Stimulated activated CD4-positive, alpha-beta T cell treated with anti-CD3 and anti-CD28 coated beads, Interleukin-1b, Interleukin-23, amount 100 ng/mL, for 48 hours (primary cell): ENCODE measurements around the gene DNAJC17.

Experiments used
- DNase-seq: peaks from one replicate; pipeline ENCODE4 v3.0.0-alpha.2; 2020

Gene DNAJC17, protein sequence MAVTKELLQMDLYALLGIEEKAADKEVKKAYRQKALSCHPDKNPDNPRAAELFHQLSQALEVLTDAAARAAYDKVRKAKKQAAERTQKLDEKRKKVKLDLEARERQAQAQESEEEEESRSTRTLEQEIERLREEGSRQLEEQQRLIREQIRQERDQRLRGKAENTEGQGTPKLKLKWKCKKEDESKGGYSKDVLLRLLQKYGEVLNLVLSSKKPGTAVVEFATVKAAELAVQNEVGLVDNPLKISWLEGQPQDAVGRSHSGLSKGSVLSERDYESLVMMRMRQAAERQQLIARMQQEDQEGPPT

DNA sequence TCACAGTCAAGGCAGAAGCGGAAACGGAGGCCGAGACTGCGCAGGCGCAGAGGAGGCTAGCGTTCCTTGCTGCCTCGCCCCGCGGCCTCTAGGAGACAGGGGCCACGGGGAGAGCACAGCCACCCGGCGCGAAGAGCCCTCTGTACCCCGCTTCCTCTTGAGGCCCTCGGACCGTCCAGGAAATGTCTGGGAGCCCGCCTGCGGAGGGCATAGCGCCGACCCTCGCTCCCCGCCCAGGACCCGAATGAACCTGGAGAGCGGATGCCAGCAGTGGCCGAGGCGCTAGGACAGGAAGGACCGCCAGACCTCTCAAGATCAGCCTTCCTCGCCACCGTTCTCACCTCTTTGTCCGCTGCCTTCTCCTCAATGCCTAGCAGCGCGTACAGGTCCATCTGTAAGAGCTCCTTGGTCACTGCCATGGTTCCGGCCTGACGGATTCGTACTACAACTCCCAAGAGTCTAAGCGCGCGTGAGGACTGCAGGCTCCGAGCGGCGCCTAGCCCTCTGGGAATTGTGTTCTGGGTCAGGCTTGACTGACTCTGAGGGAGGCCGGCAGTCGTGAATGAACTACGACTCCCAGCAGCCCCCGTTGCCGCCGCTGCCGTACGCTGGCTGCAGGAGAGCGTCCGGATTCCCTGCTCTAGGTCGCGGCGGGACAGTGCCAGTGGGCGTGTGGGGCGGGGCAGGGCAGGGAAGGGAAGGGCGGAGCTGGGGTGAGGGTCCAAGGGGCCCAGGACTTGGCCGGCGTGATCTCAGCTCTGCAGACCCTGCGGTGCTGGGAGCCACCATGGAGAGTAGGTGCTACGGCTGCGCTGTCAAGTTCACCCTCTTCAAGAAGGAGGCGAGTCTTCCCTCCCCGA, at the start of gene DNAJC17, which contains the start of gene ZFYVE19:
Gene DNAJC17 (minus strand): TSS at position 446 of the 860 bp plus-strand sequence. CDS start 27 bp downstream, at position 419.
Gene ZFYVE19 (plus strand): TSS at position 62 of the 860 bp plus-strand sequence. CDS start 501 bp downstream, at position 563.
- DNase-seq, result peak; percentile 96

DNA sequence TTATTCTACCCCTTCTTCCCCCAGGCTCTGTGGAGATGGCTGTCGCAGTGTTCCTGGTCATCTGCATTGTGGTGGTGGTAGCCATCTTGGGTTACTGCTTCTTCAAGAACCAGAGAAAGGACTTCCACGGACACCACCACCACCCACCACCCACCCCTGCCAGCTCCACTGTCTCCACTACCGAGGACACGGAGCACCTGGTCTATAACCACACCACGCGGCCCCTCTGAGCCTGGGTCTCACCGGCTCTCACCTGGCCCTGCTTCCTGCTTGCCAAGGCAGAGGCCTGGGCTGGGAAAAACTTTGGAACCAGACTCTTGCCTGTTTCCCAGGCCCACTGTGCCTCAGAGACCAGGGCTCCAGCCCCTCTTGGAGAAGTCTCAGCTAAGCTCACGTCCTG, 49.5 kb upstream of the DNAJC17 start:
- DNase-seq, result no peak

DNA sequence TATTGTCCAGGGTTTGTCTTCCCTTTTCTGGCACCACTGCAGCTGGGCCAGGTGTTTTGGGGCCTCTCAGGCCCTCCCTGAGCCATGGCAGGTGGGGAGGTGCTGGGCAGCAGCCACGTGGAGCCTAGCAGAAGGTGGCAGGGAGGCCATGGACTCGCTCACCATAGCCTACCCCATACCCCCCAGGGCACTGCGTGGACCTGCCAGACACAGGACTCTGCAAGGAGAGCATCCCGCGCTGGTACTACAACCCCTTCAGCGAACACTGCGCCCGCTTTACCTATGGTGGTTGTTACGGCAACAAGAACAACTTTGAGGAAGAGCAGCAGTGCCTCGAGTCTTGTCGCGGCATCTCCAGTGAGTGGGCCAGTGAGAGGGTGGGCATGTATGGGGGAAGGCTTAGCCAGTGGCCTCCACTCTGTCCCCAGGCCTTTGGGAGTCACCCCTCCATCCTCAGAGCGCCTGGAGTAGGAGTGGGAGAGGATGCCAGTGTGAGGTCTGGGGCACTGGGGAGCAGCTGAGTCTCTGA, 48.5 kb upstream of the DNAJC17 start:
- DNase-seq, result no peak

DNA sequence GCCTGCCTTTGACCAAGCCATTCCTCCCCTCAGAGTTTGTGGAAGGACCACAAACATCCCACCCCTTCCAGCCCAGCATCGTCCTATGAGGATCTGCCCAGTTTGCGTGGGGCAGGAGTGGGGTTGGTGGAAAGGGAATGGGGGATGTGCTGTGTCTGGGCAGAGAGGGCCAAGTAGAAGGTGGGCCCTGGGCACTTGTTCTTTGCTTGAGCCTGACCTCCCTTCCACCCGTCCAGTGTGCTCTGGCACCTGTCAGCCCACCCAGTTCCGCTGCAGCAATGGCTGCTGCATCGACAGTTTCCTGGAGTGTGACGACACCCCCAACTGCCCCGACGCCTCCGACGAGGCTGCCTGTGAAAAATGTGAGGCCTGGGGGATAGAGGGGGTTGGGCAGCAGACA, 46.9 kb upstream of the DNAJC17 start:
- no peak for DNase-seq

DNA sequence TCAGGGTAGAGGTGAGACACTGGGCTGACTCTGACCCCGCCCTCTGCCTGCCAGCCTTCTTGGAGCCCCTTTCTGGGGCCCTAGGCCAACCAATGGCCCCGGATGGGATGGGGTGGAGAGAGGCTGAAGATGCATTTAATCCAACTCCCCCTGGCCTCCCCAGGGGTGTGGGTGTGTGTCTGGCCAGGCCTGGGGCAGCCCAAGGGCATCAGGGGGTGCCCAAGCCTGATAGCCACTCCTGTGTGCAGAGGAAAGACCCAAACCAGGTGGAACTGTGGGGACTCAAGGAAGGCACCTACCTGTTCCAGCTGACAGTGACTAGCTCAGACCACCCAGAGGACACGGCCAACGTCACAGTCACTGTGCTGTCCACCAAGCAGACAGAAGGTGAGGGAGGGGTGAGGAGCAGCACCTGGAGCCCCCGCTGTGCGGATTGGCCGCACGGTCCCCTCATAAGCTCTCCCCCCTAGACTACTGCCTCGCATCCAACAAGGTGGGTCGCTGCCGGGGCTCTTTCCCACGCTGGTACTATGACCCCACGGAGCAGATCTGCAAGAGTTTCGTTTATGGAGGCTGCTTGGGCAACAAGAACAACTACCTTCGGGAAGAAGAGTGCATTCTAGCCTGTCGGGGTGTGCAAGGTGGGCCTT, 46.1 kb upstream of the DNAJC17 start:
- no peak for DNase-seq

DNA sequence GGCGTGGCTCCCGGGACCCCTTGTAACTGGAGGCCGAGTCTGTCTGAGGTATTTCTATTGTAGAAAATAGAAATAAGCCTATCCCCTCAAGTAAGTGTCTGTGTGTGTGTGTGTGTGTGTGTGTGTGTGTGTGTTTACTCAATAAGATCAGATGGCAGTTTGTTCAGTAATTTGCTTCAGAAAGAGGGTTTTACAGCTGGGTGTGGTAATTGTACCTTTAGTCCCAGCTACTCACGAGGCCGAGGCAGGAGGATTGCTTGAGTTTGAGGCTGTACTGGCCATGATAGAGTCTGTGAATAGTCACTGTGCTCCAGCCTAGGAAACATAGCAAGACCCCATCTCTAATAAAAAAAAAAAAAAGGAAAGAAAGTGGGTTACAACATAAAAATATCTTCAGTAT, 45.3 kb upstream of the DNAJC17 start:
- DNase-seq, result no peak

DNA sequence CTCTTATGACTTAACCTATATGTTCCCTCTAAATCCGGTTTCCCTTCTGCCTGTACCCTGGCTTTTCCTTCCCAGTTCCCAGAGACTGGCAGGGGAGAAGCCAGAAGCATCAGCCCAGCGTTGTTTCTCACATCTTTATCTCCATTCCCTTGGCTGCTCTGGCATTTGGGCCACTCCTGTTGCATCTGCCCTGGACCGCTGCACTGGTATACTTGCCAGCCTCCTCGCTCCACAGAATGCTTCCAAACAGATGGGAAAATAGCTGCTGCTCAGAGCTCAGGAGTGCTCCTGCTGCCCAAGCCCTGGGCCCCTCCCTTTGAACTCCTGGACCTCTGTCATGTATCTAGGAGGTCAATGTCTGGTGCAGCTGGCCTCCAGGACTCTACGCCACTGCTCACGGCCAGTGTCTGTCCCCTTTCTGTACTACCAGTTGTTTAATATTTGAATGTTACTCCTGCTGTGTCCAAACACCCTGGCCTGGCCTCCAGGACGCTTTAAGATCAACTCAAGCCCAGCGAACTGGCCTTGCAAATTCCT, 43.4 kb upstream of the DNAJC17 start:
- no peak for DNase-seq

DNA sequence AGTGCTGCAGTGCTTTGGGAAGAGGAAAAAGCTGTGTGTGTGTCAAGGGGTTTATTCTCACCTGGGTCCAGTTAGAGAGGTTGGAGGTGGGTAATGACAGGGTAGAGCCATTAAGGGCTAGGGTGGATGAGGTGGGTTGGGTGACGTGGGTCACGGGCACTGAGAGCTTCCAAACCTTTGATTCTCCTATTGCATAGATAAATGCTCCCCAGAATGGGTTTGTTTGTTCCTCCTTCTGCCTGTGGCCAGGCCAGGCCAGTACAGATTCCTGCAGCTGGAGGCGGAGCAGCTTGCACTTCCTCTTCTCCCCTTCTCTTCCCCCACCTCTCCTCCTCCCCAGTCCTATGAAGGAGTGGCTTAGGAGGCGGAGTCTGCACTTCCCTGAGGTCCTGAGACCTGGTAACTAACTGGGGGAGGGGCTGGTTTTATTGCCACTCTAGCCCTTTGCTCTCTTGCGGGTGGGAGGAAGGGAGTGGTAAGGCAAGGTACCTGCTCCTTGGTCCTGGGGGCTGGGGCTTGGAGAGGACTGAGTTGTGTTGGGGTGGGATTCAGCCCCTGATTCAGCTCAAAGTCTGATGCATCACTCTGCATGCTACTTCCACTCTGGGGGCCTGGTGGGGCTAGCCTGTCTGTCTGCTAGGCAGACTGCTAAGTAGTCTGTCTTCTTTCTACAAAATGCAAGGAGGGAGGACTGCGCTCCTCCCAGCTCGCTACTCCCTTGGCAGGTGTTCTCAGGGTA, 40.1 kb upstream of the DNAJC17 start:
- no peak for DNase-seq

DNA sequence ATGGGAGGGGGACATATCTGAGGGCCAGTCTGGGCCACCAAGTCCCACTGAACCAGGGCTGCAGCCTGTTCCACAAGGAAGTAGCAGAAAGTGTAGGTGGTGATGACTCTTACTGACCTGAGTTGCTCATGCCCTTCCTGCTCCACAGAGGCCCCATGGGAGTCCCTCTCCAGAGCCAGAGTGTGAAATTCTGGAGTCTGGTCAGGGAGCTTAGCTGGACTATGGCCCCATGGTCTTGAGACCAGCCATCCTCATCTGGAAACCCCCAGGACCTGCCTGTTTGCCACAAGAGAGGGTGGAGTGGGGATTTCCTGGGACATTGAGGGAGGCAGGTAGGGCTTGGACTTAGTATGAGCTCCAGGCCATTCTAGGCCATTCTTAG, 39.6 kb upstream of the DNAJC17 start:
- DNase-seq, result no peak

DNA sequence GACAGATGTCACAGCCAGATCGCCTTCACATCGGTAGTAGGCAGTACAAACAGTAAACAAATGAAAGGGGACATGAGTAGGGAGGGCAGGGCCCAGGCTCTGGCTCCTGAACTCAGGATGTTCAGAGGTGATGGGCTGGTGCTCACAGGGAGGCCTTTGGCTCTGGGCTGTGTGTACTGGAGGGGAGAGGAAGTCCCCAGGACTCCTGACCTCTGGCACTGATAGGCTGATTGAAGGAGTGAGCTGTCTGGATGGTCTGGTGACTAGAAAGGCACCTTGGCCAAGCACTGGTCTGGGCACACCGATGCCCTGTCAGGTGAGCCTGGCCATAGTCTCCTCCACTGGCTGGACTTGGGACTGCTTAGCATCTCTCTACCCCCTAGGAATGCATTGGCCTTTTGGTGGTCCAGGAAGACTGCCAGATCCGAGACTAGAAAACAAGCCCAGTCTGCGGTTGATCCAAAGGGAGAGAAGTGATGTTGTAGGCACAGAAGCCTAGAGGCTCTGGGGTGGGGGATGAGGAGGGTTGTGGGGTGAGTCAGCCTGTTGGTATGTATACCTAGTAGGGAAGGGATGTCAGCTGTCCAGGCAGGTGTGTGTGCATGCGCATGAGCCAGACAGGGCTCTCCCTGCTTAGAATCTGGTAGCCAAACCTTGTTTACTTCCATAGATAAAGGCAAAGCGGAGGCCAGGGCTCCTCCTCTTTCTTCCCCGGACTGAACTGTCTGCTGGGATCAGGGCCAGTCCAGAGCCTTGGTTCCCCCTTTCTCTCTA, 38.4 kb upstream of the DNAJC17 start:
- DNase-seq, result no peak

DNA sequence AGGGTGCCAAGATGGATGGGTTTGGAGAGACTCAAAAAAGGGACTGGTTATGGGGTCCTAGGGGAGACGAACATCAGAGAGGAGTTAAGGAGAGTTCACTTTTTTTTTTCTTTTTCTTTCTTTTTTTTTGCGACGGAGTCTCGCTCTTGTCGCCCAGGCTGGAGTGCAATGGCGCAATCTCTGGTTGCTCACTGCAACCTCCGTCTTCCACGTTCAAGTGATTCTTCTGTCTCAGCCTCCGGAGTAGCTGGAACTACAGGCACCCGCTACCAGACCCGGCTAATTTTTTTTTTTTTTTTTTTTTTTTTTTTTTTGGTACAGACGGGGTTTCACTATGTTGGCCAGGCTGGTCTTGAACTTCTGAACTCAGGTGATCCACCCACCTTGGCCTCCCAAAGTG, 37.8 kb upstream of the DNAJC17 start:
- DNase-seq, result no peak

DNA sequence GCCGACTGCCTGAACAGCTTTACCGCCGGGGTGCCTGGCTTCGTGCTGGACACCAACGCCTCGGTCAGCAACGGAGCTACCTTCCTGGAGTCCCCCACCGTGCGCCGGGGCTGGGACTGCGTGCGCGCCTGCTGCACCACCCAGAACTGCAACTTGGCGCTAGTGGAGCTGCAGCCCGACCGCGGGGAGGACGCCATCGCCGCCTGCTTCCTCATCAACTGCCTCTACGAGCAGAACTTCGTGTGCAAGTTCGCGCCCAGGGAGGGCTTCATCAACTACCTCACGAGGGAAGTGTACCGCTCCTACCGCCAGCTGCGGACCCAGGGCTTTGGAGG, 37.4 kb upstream of the DNAJC17 start:
- peak; percentile 44 for DNase-seq

DNA sequence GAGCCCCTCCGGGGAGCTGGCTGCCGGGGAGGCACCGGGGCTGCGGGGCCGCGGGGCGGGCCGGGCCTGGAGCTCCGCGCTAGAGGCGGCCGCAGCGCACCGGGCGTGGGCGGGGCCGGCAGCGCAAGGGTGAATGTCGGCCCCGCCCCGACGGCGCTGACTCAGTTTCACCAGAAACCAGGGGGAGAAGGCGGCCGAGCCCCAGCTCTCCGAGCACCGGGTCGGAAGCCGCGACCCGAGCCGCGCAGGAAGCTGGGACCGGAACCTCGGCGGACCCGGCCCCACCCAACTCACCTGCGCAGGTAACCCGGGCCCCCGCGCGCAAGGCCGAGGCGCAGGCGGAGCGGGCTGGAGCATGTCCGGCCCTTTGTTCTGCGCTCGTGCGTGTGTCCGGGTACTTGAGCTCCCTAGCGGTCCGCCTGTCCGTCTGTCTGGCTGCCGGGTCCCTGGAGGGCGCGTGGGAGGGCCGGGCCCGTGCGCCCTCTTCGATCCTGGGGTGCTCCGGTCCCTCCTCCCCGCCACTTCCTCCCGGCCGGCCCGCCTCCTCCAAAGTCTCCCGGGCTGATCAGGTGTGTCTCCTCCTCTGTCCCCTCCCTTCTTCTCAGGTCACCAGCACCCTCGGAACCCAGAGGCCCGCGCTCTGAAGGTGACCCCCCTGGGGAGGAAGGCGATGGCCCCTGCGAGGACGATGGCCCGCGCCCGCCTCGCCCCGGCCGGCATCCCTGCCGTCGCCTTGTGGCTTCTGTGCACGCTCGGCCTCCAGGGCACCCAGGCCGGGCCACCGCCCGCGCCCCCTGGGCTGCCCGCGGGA, 36.8 kb upstream of the DNAJC17 start, which contains the start of gene SPINT1:
Gene SPINT1 (plus strand): TSS at position 164 of the 811 bp plus-strand sequence. CDS start 507 bp downstream, at position 671.
- DNase-seq, result peak; percentile 80

DNA sequence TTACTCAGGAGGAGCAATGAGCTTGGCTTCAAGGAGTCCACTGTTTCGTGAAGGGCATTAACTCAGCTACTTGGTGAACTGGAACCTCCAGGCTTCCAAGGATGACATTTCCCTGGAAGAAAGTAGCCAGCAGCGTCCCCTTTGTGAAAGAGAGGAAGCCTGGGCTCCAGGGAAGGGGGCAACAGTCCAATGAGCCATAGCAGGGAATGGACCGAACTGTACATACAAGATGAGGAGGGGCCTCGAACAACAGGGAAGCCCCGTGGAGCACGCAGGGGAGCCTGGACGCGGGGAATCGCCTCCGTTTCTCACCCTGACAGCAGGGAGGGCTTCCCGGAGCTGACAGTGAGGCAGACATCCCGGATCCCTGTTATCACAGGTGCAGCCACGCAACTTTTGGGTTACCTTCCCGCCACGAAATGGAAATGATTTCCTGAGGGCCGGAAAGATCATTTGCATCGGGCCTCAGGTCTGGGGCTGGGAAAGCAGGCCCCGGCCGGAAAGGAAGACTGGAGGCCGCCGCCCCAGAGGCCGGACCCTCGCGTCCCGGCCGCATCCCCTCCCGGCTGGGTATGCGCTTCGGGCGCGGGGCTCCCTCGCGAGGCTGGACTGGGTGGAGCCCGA, 36.1 kb upstream of the DNAJC17 start:
- DNase-seq, result no peak

DNA sequence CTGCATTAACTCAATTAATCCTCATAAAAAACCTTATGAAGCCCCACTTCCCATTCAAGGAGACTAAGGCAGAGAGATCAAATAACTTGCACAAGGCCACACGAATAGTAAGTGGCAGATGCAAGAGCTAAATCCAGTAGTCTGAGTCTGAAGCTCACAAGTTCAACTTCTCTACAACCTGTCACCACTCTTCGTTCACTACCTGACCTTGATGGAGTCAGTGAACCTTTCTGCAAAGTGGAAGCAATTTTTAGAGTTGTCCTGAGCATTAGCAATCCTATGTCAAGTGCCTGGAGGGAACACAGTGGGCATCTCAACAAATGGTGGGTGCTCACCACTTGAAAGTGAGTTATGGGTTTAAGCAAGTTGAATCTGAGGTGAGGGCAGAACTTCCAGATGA, 34.5 kb upstream of the DNAJC17 start:
- no peak for DNase-seq

DNA sequence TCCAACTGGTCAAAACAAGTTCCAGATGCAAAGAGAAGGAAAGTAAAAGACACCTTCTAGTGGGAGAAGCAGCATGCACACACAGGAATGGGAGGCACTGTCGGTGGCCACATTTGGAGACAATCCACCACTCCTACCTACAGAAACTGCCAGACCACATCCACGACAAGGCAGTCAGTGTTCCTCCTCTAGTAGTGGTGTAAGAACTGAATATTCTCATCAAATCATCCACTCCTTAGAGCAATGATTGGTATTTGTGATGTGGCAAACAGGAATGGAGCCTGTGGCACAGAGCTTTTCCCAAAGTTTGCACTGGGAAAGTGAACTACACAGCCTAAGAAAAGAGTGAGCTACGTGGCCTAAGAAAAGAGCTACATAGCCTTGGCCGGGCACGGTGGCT, 31.5 kb upstream of the DNAJC17 start:
- no peak for DNase-seq

DNA sequence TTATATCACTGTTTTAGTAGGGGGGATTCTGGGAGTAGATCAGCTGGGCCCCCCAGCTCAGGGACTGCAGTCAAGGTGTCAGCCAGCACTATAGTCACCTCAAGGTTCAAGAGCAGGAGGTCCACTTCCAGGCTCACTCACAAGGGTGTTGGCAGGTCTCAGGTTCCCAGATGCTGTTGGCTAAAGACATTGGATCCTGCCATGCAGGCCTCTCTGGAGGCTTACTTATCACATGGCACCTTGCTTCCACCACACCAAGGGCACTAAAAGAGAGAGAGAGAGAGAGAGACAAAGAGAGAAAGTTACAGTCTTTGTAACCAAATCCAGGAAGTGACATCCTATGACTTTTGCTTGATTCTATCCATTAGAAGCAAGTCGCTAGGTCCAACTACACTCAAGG, 28.7 kb upstream of the DNAJC17 start:
- DNase-seq, result no peak

DNA sequence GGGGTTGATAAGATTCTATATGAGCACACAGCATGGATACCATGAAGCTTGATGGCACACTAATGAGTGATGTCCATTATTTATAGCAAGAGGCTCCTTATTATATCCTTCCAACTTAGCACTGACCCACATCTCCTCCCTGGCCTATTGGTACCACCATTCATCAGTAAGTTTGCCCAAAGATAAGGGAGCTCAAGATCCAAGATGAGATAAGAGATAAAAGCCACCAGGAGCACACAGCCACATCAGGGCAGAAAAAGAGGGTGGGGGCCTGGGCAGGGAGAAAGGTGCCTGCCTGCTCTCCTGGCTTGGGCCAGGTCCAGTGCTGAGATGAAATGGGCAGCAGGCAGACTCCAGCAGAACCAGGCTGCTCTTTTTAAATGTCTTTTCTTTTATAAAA, 25.6 kb upstream of the DNAJC17 start:
- DNase-seq, result no peak

DNA sequence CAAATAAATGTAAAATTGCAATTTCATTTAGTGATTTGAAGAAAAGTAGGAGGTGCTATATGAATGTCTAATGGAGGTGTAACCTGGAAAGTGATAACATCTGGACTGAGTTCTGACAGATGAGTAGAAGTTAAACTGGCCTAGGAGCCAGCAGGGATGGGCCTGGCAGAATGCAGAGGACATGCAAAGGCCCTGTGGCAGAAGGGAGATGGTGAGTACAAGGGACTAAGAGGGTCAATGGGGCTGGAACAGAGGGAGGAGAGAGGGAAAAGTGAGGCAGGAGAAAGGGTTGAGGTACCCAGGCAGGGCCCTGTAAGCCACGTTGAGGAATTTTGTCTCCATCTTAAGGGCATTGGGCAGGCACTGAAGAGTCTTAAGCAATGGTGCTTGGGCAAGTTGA, 24.6 kb upstream of the DNAJC17 start:
- DNase-seq, result no peak

DNA sequence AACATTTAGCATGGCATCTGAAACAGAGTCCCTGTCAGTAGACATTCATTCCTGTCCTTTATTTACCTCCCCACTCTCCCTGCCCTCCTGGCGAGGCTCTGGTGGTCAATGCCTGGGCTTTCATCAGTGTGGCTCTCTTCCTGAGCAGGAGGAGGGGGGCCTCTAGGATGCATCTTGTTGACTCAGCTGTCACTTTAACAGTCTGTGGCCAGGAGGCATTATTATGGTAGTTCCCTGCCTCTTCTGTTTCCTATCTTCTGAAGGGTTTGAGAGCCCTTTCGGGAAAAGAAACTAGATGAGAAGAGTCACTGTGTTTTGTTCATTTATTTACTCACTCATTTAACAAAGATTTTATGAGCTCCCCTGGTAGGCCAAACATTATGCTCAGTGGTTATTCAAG, 23.6 kb upstream of the DNAJC17 start:
- no peak for DNase-seq
